ENCODE results near the gene MYO10.

DNA sequence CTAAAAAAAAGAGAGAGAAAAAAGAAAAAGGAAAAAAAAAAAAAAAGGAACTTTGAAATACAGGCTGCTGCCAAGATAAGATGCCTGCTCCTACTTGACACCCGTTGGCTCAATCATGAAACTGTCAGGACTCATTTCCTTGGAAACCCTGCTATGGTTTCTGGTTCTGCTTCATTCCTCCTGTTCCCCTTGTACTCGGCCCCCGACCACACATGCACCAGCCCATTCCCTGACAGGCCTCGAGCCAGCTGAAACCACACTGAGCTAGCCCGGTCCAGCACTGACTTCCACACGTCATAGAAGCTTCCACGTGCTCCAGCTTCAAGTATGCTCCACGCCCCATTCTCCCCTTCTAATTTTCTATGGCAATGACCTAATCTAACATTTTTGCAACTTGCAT, 93.2 kb downstream of the MYO10 start:
- no peak for TF ChIP-seq RAD21 (IDR thresholded peaks at IDR 0.05; ENCODE audit: low read depth)
- TF ChIP-seq, protein P1, sequence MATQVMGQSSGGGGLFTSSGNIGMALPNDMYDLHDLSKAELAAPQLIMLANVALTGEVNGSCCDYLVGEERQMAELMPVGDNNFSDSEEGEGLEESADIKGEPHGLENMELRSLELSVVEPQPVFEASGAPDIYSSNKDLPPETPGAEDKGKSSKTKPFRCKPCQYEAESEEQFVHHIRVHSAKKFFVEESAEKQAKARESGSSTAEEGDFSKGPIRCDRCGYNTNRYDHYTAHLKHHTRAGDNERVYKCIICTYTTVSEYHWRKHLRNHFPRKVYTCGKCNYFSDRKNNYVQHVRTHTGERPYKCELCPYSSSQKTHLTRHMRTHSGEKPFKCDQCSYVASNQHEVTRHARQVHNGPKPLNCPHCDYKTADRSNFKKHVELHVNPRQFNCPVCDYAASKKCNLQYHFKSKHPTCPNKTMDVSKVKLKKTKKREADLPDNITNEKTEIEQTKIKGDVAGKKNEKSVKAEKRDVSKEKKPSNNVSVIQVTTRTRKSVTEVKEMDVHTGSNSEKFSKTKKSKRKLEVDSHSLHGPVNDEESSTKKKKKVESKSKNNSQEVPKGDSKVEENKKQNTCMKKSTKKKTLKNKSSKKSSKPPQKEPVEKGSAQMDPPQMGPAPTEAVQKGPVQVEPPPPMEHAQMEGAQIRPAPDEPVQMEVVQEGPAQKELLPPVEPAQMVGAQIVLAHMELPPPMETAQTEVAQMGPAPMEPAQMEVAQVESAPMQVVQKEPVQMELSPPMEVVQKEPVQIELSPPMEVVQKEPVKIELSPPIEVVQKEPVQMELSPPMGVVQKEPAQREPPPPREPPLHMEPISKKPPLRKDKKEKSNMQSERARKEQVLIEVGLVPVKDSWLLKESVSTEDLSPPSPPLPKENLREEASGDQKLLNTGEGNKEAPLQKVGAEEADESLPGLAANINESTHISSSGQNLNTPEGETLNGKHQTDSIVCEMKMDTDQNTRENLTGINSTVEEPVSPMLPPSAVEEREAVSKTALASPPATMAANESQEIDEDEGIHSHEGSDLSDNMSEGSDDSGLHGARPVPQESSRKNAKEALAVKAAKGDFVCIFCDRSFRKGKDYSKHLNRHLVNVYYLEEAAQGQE (IDR thresholded peaks at IDR 0.05; ENCODE audit: low read depth): no peak
- no peak for TF ChIP-seq YY1 (IDR thresholded peaks at IDR 0.05; ENCODE audit: low read depth)
- no peak for TF ChIP-seq CREB1 (IDR thresholded peaks at IDR 0.05; ENCODE audit: low read depth)
- no peak for TF ChIP-seq FOXM1 (IDR thresholded peaks at IDR 0.05; ENCODE audit: borderline replicate concordance, low read depth)
- TF ChIP-seq, protein P2, sequence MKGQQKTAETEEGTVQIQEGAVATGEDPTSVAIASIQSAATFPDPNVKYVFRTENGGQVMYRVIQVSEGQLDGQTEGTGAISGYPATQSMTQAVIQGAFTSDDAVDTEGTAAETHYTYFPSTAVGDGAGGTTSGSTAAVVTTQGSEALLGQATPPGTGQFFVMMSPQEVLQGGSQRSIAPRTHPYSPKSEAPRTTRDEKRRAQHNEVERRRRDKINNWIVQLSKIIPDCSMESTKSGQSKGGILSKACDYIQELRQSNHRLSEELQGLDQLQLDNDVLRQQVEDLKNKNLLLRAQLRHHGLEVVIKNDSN (IDR thresholded peaks at IDR 0.05): no peak
- TF ChIP-seq, protein P3, sequence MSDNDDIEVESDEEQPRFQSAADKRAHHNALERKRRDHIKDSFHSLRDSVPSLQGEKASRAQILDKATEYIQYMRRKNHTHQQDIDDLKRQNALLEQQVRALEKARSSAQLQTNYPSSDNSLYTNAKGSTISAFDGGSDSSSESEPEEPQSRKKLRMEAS (IDR thresholded peaks at IDR 0.05): no peak
- no peak for TF ChIP-seq EP300 (IDR thresholded peaks at IDR 0.05; ENCODE audit: borderline replicate concordance)
- no peak for TF ChIP-seq NFIC (IDR thresholded peaks at IDR 0.05)
